Stimulated activated memory B cell treated with anti-CD40 and anti-IgM and Interleukin-4, amounts not matched to agents 10 μg/mL and 1 μg/mL and 100 μg/mL, for 72 hours (primary cell): Measurements from ENCODE around the gene CRELD2.
A peak's percentile ranks its signal among the peaks of the same experiment; 100 is the strongest.

ENCODE experiments used
- ATAC-seq: fragments of 150-1000 bp; cut with Tn5 transposase; 2 replicates; pipeline ENCODE4 v1.10.0; 2021
- H3K27ac Mint-ChIP-seq: one replicate; pipeline ENCODE4 v1.8.0; 2022; ENCODE audit warnings: mild to moderate bottlenecking, mixed read lengths
- H3K27me3 Mint-ChIP-seq: one replicate; pipeline ENCODE4 v1.8.0; 2022; ENCODE audit warnings: mixed read lengths
- H3K36me3 Mint-ChIP-seq: one replicate; pipeline ENCODE4 v1.8.0; 2022; ENCODE audit warnings: mixed read lengths
- H3K4me1 Mint-ChIP-seq: one replicate; pipeline ENCODE4 v1.8.0; 2022; ENCODE audit warnings: mixed read lengths
- H3K4me3 Mint-ChIP-seq: one replicate; pipeline ENCODE4 v1.8.0; 2022; ENCODE audit warnings: mild to moderate bottlenecking, moderate library complexity, mixed read lengths
- H3K9me3 Mint-ChIP-seq: one replicate; pipeline ENCODE4 v1.8.0; 2022; ENCODE audit warnings: mixed read lengths

CRELD2 gene

DNA sequence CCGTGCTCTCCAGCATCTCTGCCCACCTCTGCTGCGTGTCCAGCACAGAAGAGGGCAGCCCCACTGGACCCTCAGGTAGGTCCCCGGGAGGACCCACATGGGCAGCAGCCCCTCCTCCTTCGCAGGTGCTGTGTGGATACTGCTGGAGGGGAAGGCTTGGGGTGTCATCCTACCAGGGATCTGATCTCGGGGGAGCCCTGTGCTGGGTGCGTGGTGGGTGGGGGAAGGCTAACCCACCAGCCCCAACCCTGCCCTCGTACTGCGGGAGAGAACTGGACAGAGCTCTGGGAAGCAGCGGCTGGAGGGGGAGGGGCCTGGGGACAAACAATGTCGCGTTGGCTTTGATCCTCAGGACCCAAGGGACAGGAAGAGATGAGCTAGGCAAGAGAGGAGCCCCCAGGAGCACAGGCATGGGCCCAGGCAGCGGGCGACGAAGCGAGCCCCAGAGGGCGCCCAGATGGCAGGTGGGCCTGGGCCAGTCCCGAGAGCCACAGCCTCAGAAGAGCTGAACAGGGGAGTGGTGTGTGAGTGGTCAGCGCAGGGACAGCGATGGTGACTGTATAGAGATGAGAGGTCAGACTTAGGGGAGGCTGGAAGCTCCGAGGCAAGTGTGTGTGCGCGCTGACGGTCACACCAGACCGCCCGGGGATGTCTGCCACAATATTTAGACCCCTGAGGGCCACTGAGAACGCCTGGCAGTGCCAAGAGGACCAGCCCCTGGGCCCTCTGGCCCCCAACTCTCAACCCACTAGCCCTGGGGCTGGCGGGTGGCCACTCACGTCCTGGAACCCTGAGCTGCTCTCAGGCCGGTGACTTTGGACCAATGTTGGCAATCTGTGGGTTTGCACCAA, 40.7 kb downstream of the CRELD2 start:
- Mint-ChIP-seq H3K9me3 (no peaks in the 10 kb centered on the region), H3K4me3 (peak overlapping the region; percentile 77), H3K36me3 (peaks cover 25% of the 10 kb centered on the region), H3K27me3 (no peaks in the 10 kb centered on the region), H3K4me1 (peaks cover 27% of the 10 kb centered on the region), H3K27ac (peak overlapping the region; percentile 88)
- ATAC-seq, result no peak

DNA sequence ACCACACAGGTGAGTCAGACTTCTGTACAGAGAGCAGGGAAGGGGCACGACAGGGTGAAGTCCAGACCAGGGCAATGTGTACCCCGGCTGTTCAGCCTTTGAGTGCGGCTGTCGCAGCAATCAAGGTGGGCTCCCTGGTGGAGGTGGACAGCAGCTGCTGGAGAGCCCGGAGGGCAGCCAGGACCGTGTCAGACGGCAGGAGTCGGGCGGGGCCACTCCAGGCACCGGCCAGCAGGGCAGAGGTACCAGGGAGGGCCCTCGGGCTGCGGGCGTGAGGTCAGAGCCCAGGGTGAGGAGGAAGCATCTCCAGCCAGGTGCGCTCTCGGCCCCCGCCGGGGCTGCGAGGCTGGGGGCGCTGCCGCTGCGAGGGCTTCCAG, 41.3 kb downstream of the CRELD2 start:
- H3K9me3 Mint-ChIP-seq, result no peaks in the 10 kb centered on the region
- ATAC-seq, result peak; percentile 22
- H3K4me3 Mint-ChIP-seq, result peak overlapping the region; percentile 77
- H3K27me3 Mint-ChIP-seq, result no peaks in the 10 kb centered on the region
- H3K36me3 Mint-ChIP-seq, result peaks cover 26% of the 10 kb centered on the region
- peak overlapping the region; percentile 88 for H3K27ac Mint-ChIP-seq
- H3K4me1 Mint-ChIP-seq, result peaks cover 33% of the 10 kb centered on the region

DNA sequence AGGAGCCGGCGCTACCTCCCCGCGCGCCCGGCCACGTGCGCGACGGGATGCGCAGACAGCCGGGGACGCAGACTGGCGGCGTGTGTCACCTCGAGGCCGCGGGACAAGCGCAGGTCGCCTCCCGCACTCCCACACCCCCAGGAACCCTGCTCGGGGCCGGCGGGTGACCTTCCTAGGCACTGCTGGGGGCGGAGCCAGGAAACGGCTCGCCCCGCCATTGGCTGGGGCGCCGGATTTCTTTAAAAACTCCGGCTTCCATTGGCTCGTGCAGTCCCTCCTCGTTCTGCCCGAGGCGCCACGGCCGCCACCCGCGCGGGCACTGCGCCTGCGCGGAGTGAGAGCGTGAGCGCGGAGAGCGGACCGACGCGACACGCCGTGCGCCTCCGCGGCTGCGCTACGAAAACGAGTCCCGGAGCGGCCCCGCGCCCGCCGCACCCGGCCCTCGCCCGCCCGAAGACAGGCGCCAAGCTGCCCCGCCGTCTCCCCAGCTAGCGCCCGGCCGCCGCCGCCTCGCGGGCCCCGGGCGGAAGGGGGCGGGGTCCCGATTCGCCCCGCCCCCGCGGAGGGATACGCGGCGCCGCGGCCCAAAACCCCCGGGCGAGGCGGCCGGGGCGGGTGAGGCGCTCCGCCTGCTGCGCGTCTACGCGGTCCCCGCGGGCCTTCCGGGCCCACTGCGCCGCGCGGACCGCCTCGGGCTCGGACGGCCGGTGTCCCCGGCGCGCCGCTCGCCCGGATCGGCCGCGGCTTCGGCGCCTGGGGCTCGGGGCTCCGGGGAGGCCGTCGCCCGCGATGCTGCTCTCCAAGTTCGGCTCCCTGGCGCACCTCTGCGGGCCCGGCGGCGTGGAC, 41.9 kb downstream of the CRELD2 start, which contains the start of gene PIM3:
Gene PIM3, plus strand, starts transcription at position 614 of the 846 bp plus-strand sequence. Its CDS starts 176 bp downstream, at position 790.
- peak within 1 kb of the TSS; percentile 85 for H3K4me3 Mint-ChIP-seq
- peak within 1 kb of the TSS; percentile 92 for H3K27ac Mint-ChIP-seq
- H3K9me3 Mint-ChIP-seq, result no peaks in the 10 kb centered on the region
- H3K36me3 Mint-ChIP-seq, result peaks cover 26% of the 10 kb centered on the region
- peaks cover 39% of the 10 kb centered on the region for H3K4me1 Mint-ChIP-seq
- peak; percentile 90 for ATAC-seq
- H3K27me3 Mint-ChIP-seq, result no peaks in the 10 kb centered on the region

DNA sequence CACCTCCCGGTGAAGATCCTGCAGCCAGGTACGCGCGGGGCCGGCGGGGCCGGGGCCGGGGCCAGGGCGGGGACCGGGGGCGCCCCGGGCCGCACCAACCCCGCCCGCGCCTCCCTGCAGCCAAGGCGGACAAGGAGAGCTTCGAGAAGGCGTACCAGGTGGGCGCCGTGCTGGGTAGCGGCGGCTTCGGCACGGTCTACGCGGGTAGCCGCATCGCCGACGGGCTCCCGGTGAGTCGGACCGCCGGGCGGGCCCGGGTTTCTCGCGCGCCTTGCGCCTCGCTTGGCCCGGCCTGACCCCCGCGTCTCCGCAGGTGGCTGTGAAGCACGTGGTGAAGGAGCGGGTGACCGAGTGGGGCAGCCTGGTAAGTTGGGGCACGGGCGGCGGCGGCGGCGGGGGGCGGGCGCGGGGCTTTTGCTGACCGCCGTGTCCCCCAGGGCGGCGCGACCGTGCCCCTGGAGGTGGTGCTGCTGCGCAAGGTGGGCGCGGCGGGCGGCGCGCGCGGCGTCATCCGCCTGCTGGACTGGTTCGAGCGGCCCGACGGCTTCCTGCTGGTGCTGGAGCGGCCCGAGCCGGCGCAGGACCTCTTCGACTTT, 42.7 kb downstream of the CRELD2 start:
- Mint-ChIP-seq H3K4me3 (peak overlapping the region; percentile 85), H3K36me3 (peaks cover 26% of the 10 kb centered on the region), H3K27ac (peak overlapping the region; percentile 92), H3K9me3 (no peaks in the 10 kb centered on the region), H3K27me3 (no peaks in the 10 kb centered on the region), H3K4me1 (peaks cover 46% of the 10 kb centered on the region)
- ATAC-seq, result peak; percentile 2

DNA sequence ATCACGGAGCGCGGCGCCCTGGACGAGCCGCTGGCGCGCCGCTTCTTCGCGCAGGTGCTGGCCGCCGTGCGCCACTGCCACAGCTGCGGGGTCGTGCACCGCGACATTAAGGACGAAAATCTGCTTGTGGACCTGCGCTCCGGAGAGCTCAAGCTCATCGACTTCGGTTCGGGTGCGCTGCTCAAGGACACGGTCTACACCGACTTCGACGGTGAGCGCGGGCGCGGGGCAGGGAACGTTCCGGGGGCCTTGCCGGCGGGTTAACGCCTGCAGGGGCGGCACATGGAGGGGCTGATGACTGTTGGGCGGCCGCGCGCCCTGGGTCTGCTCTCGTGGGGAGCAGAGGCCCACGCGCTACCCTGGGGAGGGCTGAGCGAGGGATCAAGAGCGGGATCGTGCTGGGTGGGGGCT, 43.2 kb downstream of the CRELD2 start:
- no peak for ATAC-seq
- H3K36me3 Mint-ChIP-seq, result peaks cover 26% of the 10 kb centered on the region
- H3K4me1 Mint-ChIP-seq, result peaks cover 51% of the 10 kb centered on the region
- no peaks in the 10 kb centered on the region for H3K27me3 Mint-ChIP-seq
- peak overlapping the region; percentile 92 for H3K27ac Mint-ChIP-seq
- no peaks in the 10 kb centered on the region for H3K9me3 Mint-ChIP-seq
- H3K4me3 Mint-ChIP-seq, result peak overlapping the region; percentile 85

DNA sequence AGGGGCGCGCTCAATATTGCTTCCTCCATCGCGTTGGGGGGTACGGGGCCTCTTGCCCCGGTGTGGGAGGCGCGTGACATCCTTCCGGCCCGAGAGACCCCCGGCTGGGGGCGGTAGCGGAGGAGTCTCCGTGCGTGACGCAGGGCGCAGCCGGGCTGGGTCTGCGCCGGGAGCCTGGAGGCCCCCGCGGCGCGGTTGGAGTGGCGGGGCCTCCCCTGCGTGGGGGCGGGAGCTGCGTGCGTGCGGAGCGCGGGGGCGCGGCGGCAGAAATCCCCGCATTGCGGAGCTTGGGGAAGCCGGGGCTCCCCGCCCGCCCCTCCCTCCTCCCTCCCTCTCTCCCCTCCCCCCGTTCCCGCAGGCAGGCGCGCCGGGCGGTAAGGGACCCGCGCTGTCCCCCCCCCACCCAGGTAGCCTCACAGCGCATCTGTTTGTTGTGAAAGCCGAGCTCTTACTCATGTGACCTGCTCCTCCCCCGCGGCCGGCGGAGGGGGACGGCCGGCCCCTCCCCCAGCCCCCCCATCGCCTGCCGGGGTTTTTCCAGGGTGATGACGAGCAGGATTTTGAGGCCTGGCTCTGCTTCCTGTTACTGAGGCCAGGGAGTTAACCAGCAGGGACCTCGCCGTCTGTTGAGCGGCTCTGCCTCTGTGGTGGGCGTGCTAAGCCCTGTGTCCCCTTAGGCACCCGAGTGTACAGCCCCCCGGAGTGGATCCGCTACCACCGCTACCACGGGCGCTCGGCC, 43.7 kb downstream of the CRELD2 start:
- peaks cover 57% of the 10 kb centered on the region for H3K4me1 Mint-ChIP-seq
- peak; percentile 43 for ATAC-seq
- peak overlapping the region; percentile 85 for H3K4me3 Mint-ChIP-seq
- peak overlapping the region; percentile 92 for H3K27ac Mint-ChIP-seq
- H3K27me3 Mint-ChIP-seq, result no peaks in the 10 kb centered on the region
- peaks cover 28% of the 10 kb centered on the region for H3K36me3 Mint-ChIP-seq
- no peaks in the 10 kb centered on the region for H3K9me3 Mint-ChIP-seq

DNA sequence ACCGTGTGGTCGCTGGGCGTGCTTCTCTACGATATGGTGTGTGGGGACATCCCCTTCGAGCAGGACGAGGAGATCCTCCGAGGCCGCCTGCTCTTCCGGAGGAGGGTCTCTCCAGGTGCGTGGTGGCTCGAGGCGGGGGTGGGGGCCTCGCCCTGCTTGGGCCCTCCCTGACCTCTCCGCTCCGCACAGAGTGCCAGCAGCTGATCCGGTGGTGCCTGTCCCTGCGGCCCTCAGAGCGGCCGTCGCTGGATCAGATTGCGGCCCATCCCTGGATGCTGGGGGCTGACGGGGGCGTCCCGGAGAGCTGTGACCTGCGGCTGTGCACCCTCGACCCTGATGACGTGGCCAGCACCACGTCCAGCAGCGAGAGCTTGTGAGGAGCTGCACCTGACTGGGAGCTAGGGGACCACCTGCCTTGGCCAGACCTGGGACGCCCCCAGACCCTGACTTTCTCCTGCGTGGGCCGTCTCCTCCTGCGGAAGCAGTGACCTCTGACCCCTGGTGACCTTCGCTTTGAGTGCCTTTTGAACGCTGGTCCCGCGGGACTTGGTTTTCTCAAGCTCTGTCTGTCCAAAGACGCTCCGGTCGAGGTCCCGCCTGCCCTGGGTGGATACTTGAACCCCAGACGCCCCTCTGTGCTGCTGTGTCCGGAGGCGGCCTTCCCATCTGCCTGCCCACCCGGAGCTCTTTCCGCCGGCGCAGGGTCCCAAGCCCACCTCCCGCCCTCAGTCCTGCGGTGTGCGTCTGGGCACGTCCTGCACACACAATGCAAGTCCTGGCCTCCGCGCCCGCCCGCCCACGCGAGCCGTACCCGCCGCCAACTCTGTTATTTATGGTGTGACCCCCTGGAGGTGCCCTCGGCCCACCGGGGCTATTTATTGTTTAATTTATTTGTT, 44.6 kb downstream of the CRELD2 start:
- Mint-ChIP-seq H3K9me3 (no peaks in the 10 kb centered on the region), H3K27ac (peak overlapping the region; percentile 92), H3K4me1 (peaks cover 65% of the 10 kb centered on the region), H3K27me3 (no peaks in the 10 kb centered on the region), H3K36me3 (peaks cover 32% of the 10 kb centered on the region), H3K4me3 (peak overlapping the region; percentile 85)
- ATAC-seq, result no peak

DNA sequence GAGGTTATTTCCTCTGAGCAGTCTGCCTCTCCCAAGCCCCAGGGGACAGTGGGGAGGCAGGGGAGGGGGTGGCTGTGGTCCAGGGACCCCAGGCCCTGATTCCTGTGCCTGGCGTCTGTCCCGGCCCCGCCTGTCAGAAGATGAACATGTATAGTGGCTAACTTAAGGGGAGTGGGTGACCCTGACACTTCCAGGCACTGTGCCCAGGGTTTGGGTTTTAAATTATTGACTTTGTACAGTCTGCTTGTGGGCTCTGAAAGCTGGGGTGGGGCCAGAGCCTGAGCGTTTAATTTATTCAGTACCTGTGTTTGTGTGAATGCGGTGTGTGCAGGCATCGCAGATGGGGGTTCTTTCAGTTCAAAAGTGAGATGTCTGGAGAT, 45.2 kb downstream of the CRELD2 start:
- Mint-ChIP-seq H3K27ac (peak overlapping the region; percentile 92), H3K4me1 (peaks cover 67% of the 10 kb centered on the region), H3K4me3 (peak overlapping the region; percentile 85), H3K36me3 (peaks cover 32% of the 10 kb centered on the region), H3K27me3 (no peaks in the 10 kb centered on the region), H3K9me3 (no peaks in the 10 kb centered on the region)
- no peak for ATAC-seq

DNA sequence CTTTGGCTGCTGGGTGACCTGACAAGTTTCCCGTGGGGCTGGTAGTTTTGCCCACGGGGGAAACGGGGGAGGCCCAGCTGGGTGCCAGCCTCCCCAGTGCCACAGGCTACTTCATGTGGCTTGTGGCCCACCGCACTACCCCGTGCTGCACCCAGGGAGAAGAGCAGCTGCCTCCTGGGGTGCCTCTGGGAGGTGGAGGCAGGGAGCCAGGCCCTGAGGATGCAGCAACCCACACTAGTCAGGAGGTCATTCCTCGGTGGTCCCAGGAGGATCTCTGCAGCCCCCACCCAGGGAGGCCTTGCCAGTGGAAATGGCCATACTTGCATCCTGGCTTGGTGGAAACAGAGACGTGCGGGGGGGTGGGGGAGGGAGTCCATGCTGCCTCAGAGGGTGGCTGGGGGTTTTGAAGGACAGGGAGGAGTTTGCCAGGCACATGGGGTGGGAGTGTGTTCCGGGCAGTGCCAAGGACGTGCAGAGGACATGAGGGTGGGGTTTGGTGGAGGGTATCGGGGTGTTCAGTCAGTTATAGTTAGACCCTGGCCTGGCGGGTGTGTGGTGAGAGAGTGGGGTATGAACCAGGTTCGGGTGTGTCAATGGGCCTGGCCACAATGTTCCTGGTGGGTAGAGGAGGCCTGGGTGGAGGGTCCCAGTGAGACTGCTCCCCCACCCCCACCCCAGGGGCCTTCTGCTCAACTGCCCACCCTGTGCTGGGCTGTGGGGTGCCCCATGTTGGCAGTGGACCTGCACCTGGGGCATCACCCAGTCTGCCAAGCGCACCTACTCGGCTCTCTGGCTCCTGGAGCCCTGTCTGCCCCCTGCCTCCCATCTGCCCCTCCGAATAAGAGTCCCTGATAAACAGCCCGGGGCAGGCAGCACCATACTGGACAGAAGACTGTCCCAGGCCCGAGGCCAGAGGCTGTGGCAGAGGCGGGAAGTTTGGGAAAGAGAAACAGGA, 46.0 kb downstream of the CRELD2 start:
- Mint-ChIP-seq H3K36me3 (peaks cover 32% of the 10 kb centered on the region), H3K4me3 (peak overlapping the region; percentile 85), H3K27ac (peak overlapping the region; percentile 92), H3K27me3 (no peaks in the 10 kb centered on the region), H3K9me3 (no peaks in the 10 kb centered on the region), H3K4me1 (peaks cover 59% of the 10 kb centered on the region)
- no peak for ATAC-seq

DNA sequence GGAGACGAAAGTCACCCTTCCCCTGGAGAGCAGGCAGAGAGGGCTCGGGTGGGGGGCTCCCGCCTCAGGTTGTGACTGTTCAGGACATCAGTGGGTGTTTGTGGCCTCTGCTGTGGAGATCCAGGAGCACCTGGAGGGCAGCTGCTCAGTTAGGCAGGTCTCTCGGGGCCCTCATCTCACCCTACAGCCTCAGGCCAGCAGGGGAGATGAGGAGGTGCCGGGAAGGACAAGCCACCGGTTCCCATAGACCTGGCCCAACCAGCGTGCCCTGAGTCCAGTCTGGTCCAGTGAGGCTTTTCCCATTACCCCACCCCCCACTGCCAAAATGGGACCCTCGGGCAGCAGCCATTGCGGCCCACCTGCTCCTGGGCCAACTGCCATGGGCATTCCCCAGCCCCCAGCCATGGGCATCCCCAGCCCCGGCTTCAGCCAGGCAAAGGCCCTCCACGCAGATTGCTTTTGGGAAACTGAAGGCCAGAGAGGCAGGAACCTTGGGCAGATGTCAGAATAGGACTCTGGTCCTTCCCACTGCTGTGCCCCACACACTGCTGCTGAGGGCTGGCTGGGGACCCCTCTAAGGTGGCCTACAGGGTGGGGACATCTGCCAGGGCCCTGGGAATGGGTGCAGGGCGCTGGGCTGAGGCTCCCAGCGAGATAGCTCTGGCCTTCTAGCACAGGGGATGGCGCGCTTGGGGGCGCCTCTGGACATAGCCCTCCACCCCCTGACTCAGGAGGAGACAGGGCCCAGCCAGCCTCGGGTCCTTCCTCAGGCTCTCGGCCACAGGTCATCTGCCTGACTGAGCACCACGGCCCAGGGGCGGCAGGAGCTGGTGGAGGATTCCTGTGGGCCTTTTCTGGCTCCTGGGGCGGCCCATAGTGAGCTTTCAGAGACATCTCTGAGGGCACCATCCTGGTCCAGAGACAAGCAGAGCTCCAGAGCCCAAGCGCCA, 46.9 kb downstream of the CRELD2 start:
- H3K27ac Mint-ChIP-seq, result peak overlapping the region; percentile 92
- H3K4me3 Mint-ChIP-seq, result peak overlapping the region; percentile 85
- ATAC-seq, result no peak
- H3K4me1 Mint-ChIP-seq, result peaks cover 64% of the 10 kb centered on the region
- H3K36me3 Mint-ChIP-seq, result peaks cover 32% of the 10 kb centered on the region
- H3K27me3 Mint-ChIP-seq, result no peaks in the 10 kb centered on the region
- H3K9me3 Mint-ChIP-seq, result no peaks in the 10 kb centered on the region

DNA sequence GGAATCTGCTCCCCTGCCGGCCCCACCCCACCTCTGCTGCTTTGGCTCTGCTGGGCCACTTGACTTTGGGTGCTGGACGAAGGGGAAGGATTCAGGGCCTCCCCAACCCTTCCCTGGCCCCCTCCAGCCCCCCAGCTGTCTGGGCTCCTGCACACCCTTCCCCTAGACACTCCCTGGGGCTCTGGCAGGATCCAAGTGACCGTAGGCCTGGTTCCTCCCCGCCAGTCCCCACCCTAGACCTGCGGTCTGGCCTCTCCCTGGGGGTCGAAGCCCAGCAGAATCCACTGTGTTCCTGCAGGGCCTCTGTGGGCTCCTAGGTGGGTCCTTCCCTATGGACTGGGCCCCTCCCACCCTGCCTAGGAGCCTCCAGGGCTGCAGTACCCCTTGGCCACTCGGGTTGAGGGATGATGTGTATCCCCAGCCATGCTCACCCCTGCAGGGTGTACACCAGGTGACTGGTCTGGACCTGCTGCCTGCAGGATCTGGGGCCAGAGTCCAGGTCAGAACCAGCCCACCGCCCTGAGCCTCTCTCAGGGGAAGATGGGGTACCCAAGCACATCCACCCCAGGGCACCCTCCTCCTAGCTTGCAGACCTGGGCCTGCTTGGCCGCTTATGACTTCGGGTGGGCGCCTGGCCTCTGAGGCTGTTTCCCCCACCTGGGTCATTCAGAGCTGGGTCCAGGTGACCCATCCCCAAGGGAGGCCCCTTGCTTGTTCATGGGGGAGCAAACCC, 47.8 kb downstream of the CRELD2 start:
- ATAC-seq, result no peak
- H3K9me3 Mint-ChIP-seq, result no peaks in the 10 kb centered on the region
- peak overlapping the region; percentile 92 for H3K27ac Mint-ChIP-seq
- H3K4me1 Mint-ChIP-seq, result peaks cover 71% of the 10 kb centered on the region
- peaks cover 32% of the 10 kb centered on the region for H3K36me3 Mint-ChIP-seq
- no peaks in the 10 kb centered on the region for H3K27me3 Mint-ChIP-seq
- peak overlapping the region; percentile 2 for H3K4me3 Mint-ChIP-seq
